Hepatocyte (in vitro differentiated cells): ENCODE data around the gene CREB5. TPM values are rescaled to one million over a fixed set of nuclear protein-coding genes. Genes with fewer than 3 reads are reported as not detected.

ENCODE experiments used
- DNase-seq: peaks from one replicate; pipeline ENCODE4 v3.0.0-alpha.2; 2016; ENCODE audit warnings: low spot score
- H2AFZ ChIP-seq: fragments of 200-600 bp; sonication (generic); 2 replicates; pipeline ENCODE4 v1.6.0; 2016; ENCODE audit warnings: antibody characterized with exemption, mild to moderate bottlenecking
- H3K27ac ChIP-seq: fragments of 200-600 bp; sonication (generic); 2 replicates; pipeline ENCODE4 v1.5.1; 2016; ENCODE audit warnings: mild to moderate bottlenecking
- H3K27me3 ChIP-seq: fragments of 200-600 bp; sonication (generic); 2 replicates; pipeline ENCODE4 v1.6.1; 2016
- H3K36me3 ChIP-seq: fragments of 200-600 bp; sonication (generic); replicated peaks from 2 replicates; pipeline ENCODE4 v1.5.1; 2016; ENCODE audit warnings: low read depth; ENCODE audit not compliant: insufficient read depth
- H3K4me1 ChIP-seq: fragments of 200-600 bp; sonication (generic); 2 replicates; pipeline ENCODE4 v1.5.1; 2016; ENCODE audit warnings: mild to moderate bottlenecking, moderate library complexity; ENCODE audit not compliant: insufficient read depth
- H3K4me2 ChIP-seq: fragments of 200-600 bp; sonication (generic); 2 replicates; pipeline ENCODE4 v1.6.0; 2016
- H3K4me3 ChIP-seq: fragments of 200-600 bp; sonication (generic); 2 replicates; pipeline ENCODE4 v1.5.1; 2016; ENCODE audit warnings: mild to moderate bottlenecking
- H3K79me2 ChIP-seq: fragments of 200-600 bp; sonication (generic); 2 replicates; pipeline ENCODE4 v1.6.0; 2017; ENCODE audit warnings: mild to moderate bottlenecking
- H3K9me2 ChIP-seq: fragments of 200-600 bp; sonication (generic); replicated peaks from 2 replicates; pipeline ENCODE4 v1.6.0; 2017; ENCODE audit warnings: mild to moderate bottlenecking; ENCODE audit not compliant: insufficient read depth
- H3K9me3 ChIP-seq: fragments of 200-600 bp; sonication (generic); 2 replicates; pipeline ENCODE4 v1.5.1; 2016; ENCODE audit warnings: low read depth, mild to moderate bottlenecking
- H4K20me1 ChIP-seq: fragments of 200-600 bp; sonication (generic); 2 replicates; pipeline ENCODE4 v1.6.0; 2016; ENCODE audit warnings: mild to moderate bottlenecking; ENCODE audit not compliant: insufficient read depth, poor library complexity, severe bottlenecking
- EZH2 ChIP-seq: fragments of 200-600 bp; sonication (generic); IDR thresholded peaks from 2 replicates; pipeline ENCODE4 v1.6.1; 2016; ENCODE audit warnings: antibody characterized with exemption, mild to moderate bottlenecking, borderline replicate concordance
- EZH2phosphoT487 ChIP-seq: fragments of 200-600 bp; sonication (generic); IDR thresholded peaks from one replicate; pipeline ENCODE4 v1.6.1; 2018; ENCODE audit warnings: antibody characterized with exemption, mild to moderate bottlenecking, low read depth, moderate library complexity; ENCODE audit not compliant: unreplicated experiment, severe bottlenecking
- WGBS: methylation state at CpG from one replicate; pipeline ENCODE4 v1.1.6; 2016; ENCODE audit warnings: low lambda C conversion rate; ENCODE audit errors: missing lambda C conversion rate; 5-methylcytosine and 5-hydroxymethylcytosine counted together
- polyA plus RNA-seq: library from polyadenylated mRNA; unstranded; fragments of >200 nt; fragmentation: Nextera tagmentation; extraction: Ambion mirVana; gene quantifications from 2 replicates; pipeline ENCODE4 v1.2.1, GENCODE V29; 2016
- total RNA-seq: library from RNA; depleted of rRNA; stranded (reverse); fragments of >200 nt; gene quantifications from 2 replicates; pipeline ENCODE4 v1.2.3, GENCODE V29; 2014
- TF ChIP-seq, protein P1 (sequence below): fragments of 200-600 bp; sonication (generic); IDR thresholded peaks from 2 replicates; pipeline ENCODE4 v1.5.1; 2016; ENCODE audit warnings: antibody characterized with exemption, mild to moderate bottlenecking; ENCODE audit not compliant: poor library complexity

The CREB5 gene
- total and polyA plus RNA-seq, 2 experiments from 2014 or later: 14.0 to 27.9 TPM

DNA sequence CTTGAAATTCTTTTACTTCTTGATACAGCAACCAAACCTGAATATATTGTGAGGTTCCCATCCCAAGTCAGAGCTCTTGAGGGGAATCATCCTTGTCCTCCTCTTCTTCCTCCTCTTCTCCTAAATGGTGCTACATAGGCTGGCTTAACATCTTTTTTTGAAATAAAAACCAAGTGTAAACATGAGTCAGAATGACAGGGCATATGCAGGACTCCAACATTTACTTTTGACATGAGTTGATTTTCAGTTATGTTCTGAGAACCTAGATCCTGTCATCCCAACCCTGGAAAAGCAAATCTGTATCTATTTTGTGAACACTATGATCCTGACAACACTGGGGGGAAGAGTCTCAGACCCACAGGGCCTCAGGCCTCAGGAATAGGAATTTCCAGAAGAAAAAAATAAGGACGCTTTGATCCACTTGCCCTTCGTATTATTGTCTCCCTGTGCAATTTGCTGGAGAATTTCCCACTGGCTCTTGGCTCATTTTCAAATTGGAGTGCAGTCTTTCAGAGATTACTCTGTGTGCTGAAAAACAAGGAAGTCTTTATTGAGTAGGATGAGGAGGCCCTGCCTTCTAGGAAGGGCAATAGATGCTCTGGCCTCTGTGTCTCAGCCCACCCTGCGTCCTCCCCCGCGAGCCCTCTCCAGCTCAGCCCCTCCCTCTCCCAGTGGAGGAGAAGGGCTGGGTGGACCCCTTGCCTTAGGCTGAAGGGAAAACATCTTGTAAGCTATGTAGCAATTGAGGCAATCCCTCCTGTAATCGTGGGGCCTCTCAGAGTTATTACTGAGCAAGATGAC lies 121.6 kb downstream of the CREB5 start:
- peak overlapping the region; percentile 6 for H3K27ac ChIP-seq
- 47% methylated on average over 6 of the region's 6 CpGs for WGBS
- H3K27me3 ChIP-seq: peaks cover 4% of the 10 kb centered on the region
- peaks cover 15% of the 10 kb centered on the region for H3K4me1 ChIP-seq
- no peak for DNase-seq
- H3K9me3 ChIP-seq: no peaks in the 10 kb centered on the region
- H3K36me3 ChIP-seq: no peaks in the 10 kb centered on the region
- H2AFZ ChIP-seq: no peak overlapping the region
- no peaks in the 10 kb centered on the region for H3K79me2 ChIP-seq
- H3K4me2 ChIP-seq: peak overlapping the region; percentile 19
- no peak for TF ChIP-seq EZH2
- TF ChIP-seq, protein P1, sequence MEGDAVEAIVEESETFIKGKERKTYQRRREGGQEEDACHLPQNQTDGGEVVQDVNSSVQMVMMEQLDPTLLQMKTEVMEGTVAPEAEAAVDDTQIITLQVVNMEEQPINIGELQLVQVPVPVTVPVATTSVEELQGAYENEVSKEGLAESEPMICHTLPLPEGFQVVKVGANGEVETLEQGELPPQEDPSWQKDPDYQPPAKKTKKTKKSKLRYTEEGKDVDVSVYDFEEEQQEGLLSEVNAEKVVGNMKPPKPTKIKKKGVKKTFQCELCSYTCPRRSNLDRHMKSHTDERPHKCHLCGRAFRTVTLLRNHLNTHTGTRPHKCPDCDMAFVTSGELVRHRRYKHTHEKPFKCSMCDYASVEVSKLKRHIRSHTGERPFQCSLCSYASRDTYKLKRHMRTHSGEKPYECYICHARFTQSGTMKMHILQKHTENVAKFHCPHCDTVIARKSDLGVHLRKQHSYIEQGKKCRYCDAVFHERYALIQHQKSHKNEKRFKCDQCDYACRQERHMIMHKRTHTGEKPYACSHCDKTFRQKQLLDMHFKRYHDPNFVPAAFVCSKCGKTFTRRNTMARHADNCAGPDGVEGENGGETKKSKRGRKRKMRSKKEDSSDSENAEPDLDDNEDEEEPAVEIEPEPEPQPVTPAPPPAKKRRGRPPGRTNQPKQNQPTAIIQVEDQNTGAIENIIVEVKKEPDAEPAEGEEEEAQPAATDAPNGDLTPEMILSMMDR: no peak
- no peak for TF ChIP-seq EZH2phosphoT487
- H3K4me3 ChIP-seq: no peak overlapping the region
- no peaks in the 10 kb centered on the region for H3K9me2 ChIP-seq
- no peaks in the 10 kb centered on the region for H4K20me1 ChIP-seq

DNA sequence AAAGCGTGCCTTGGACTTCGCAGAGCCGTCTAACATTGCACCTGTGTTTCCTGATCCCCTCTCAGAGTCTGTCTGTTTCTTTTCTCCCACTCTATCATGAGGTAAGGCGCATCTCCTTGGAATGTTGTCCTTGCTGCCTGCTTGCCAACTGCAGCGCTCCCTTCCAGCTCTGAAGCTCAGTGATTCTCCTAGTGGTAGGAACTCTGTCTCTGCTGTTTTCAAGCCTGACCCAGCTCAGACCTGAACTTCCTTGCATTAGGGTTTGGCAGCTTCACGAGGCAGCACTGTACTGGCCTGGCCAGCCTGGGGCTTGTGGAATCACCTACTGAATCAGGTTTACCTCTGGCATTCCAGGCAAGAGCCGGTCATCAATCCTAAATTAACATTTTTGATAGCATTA lies 123.9 kb downstream of the CREB5 start:
- Histone ChIP-seq H3K4me3 (no peak overlapping the region), H3K27ac (no peak overlapping the region), H3K4me1 (peaks cover 12% of the 10 kb centered on the region), H3K79me2 (no peaks in the 10 kb centered on the region), H3K4me2 (no peak overlapping the region), H3K27me3 (peaks cover 4% of the 10 kb centered on the region), H3K9me2 (no peaks in the 10 kb centered on the region), H2AFZ (no peak overlapping the region), H4K20me1 (no peaks in the 10 kb centered on the region), H3K9me3 (no peaks in the 10 kb centered on the region), H3K36me3 (no peaks in the 10 kb centered on the region)
- WGBS: 48% methylated on average over 7 of the region's 7 CpGs
- TF ChIP-seq EZH2phosphoT487: no peak
- TF ChIP-seq EZH2: no peak
- TF ChIP-seq, protein P1: peak; percentile 56
- peak; percentile 73 for DNase-seq

DNA sequence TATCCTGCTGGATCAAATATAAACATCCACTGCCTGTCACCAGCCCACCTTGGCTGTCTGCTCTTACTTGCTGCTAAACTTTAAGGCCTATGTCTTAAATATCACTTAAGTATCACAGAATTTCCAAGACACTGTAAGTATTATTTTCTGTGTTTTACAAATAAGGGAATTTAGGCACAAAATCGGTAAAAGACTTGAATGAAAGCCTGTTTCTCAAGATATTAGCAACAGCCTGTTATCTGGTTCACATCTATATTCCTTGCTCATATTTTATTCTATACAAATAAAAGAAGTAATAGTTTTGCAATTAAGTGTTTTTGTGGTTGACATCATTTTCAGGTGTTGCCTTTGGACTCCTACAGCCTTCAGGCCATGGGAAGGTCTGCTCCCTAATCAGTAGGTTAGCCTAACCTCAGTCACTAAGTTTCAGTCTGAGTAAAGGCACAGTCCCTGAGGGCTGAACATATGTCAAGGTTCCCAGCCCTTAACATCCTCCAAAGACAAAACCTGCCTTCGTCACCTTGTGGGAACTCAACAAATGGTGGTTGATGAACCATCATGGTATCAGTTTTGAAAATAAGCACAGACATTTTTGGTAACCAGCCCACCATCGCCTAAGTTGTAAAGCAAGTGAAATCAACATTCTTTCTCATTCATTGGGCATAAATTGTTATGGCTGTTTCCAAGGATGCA lies 127.1 kb downstream of the CREB5 start:
- no peak for TF ChIP-seq EZH2
- TF ChIP-seq, protein P1: no peak
- TF ChIP-seq EZH2phosphoT487: no peak
- no peak overlapping the region for H2AFZ ChIP-seq
- no peaks in the 10 kb centered on the region for H3K79me2 ChIP-seq
- no peaks in the 10 kb centered on the region for H3K36me3 ChIP-seq
- H3K4me2 ChIP-seq: no peak overlapping the region
- 94% methylated on average over 3 of the region's 3 CpGs for WGBS
- DNase-seq: no peak
- H3K4me3 ChIP-seq: no peak overlapping the region
- H3K9me2 ChIP-seq: no peaks in the 10 kb centered on the region
- no peaks in the 10 kb centered on the region for H3K9me3 ChIP-seq
- H3K4me1 ChIP-seq: peaks cover 16% of the 10 kb centered on the region
- no peak overlapping the region for H3K27ac ChIP-seq
- H3K27me3 ChIP-seq: peaks cover 4% of the 10 kb centered on the region
- no peaks in the 10 kb centered on the region for H4K20me1 ChIP-seq
